Colonic mucosa (tissue), 4 donors: ENCODE data around the gene NOXO1. TPM values are rescaled to one million over a fixed set of nuclear protein-coding genes. Genes with fewer than 3 reads are reported as not detected.

Experiments
- DNase-seq: peaks from one replicate; pipeline ENCODE4 v3.0.0-alpha.2; 2020
- H3K27ac ChIP-seq: fragments of 200-600 bp; one replicate; pipeline ENCODE4 v1.8.0; 2021
- H3K27me3 ChIP-seq: fragments of 200-600 bp; one replicate; pipeline ENCODE4 v1.8.0; 2021
- H3K36me3 ChIP-seq: fragments of 200-600 bp; one replicate; pipeline ENCODE4 v1.8.0; 2021
- H3K4me1 ChIP-seq: fragments of 200-600 bp; one replicate; pipeline ENCODE4 v1.8.0; 2021; ENCODE audit warnings: mild to moderate bottlenecking
- H3K4me3 ChIP-seq: fragments of 200-600 bp; one replicate; pipeline ENCODE4 v1.8.0; 2021
- H3K9ac ChIP-seq, 2 donors: one replicate each; pipeline ENCODE4 v1.7.0; 2013; ENCODE audit warnings: control low read depth in 2 of 2, low read depth in 2 of 2, low read length in 2 of 2
- H3K9me3 ChIP-seq: fragments of 200-600 bp; one replicate; pipeline ENCODE4 v1.8.0; 2021
- CTCF ChIP-seq: fragments of 200-600 bp; IDR thresholded peaks from one replicate; pipeline ENCODE4 v1.8.0; 2022; ENCODE audit warnings: antibody characterized with exemption, mild to moderate bottlenecking
- intact Hi-C: fragments of 100-400 bp; cut with DNase I; formaldehyde crosslinking; loops from one replicate; pipeline ENCODE4 v1.14.1; 2022
- total RNA-seq, 2 donors: library from RNA; stranded (reverse); fragmentation: NEBNext Ultra II Directional in 1 of 2; extraction: Animal tissue kit (Norgen Biotek cat#: 25700) in 1 of 2; gene quantifications; one replicate each; pipeline ENCODE4 v1.2.1, GENCODE V29; 2021
- donor health status: healthy.
- donor health status: DM: no; HTN: no; CAD: no.
- donor health status: DM: no; HTN: no; CAD: no.

Gene NOXO1
- total RNA-seq, 2 donors from 2014 or later: 43.9 to 80.1 TPM

GRCh38 chr16:1991135-1991551 is 9.9 kb upstream of the NOXO1 start:
- no peak for TF ChIP-seq CTCF
- Histone ChIP-seq H3K9ac (peak overlapping the region in 1 of 2 donors; percentile 73), H3K27me3 (peaks cover 23% of the 10 kb centered on the region), H3K4me1 (peaks cover 16% of the 10 kb centered on the region), H3K9me3 (no peaks in the 10 kb centered on the region), H3K27ac (peak overlapping the region; percentile 59), H3K36me3 (peaks cover 4% of the 10 kb centered on the region), H3K4me3 (peak overlapping the region; percentile 23)
- DNase-seq: peak; percentile 56
- intact Hi-C loops: no loop called here

- Histone ChIP-seq H3K4me1 (peaks cover 21% of the 10 kb centered on the region), H3K4me3 (peak overlapping the region; percentile 8), H3K9me3 (no peaks in the 10 kb centered on the region), H3K27ac (no peak overlapping the region), H3K9ac (peak overlapping the region; percentile 73 to 78), H3K36me3 (peaks cover 5% of the 10 kb centered on the region), H3K27me3 (peaks cover 23% of the 10 kb centered on the region)
- intact Hi-C loops: no loop called here
- TF ChIP-seq CTCF: no peak
- DNase-seq: peak; percentile 68
These were observed 9.3 kb upstream of the NOXO1 start for GRCh38 chr16:1990351-1991134.

- peaks cover 24% of the 10 kb centered on the region for H3K4me1 ChIP-seq
- H3K9me3 ChIP-seq: no peaks in the 10 kb centered on the region
- H3K4me3 ChIP-seq: peak overlapping the region; percentile 8
- no peak overlapping the region for H3K9ac ChIP-seq
- intact Hi-C loops: no loop called here
- no peak for DNase-seq
- peaks cover 23% of the 10 kb centered on the region for H3K27me3 ChIP-seq
- no peak for TF ChIP-seq CTCF
- H3K27ac ChIP-seq: no peak overlapping the region
- H3K36me3 ChIP-seq: peaks cover 5% of the 10 kb centered on the region
These were observed 8.8 kb upstream of the NOXO1 start for GRCh38 chr16:1990101-1990350.

- Histone ChIP-seq H3K4me1 (peaks cover 28% of the 10 kb centered on the region), H3K4me3 (peak within 1 kb of the TSS; percentile 8), H3K9me3 (no peaks in the 10 kb centered on the region), H3K27ac (no peak within 1 kb of the TSS), H3K27me3 (peaks cover 23% of the 10 kb centered on the region), H3K36me3 (peaks cover 5% of the 10 kb centered on the region), H3K9ac (peak within 1 kb of the TSS; percentile 73 to 78)
- peak; percentile 44 for DNase-seq
- intact Hi-C loops: no loop called here
- TF ChIP-seq CTCF: no peak
These were observed 8.2 kb upstream of the NOXO1 start, which contains the start of gene SYNGR3 for GRCh38 chr16:1989209-1990100. SYNGR3 (plus strand) TSS chr16:1989970; CDS start chr16:1990103, 133 bp downstream.

- peaks cover 5% of the 10 kb centered on the region for H3K36me3 ChIP-seq
- H3K4me1 ChIP-seq: peaks cover 39% of the 10 kb centered on the region
- no peak for DNase-seq
- H3K27ac ChIP-seq: no peak overlapping the region
- TF ChIP-seq CTCF: no peak
- H3K9ac ChIP-seq: no peak overlapping the region
- no peak overlapping the region for H3K4me3 ChIP-seq
- H3K27me3 ChIP-seq: peaks cover 23% of the 10 kb centered on the region
- intact Hi-C loops: no loop called here
- H3K9me3 ChIP-seq: no peaks in the 10 kb centered on the region
These were observed 5.9 kb upstream of the NOXO1 start for GRCh38 chr16:1987198-1987597.
